NT2/D1 (cell line): ENCODE results near the gene RTN4RL1.

Experiments used
- SUZ12 ChIP-seq: IDR thresholded peaks from 2 replicates; pipeline ENCODE4 v1.6.1; 2011; ENCODE audit not compliant: insufficient read length, insufficient read depth; ENCODE audit errors: extremely low read depth
- YY1 ChIP-seq: IDR thresholded peaks from 2 replicates; pipeline ENCODE4 v1.6.1; 2011; ENCODE audit not compliant: insufficient read length, insufficient read depth
- ZNF274 ChIP-seq: IDR thresholded peaks from 2 replicates; pipeline ENCODE4 v1.6.1; 2011; ENCODE audit warnings: mild to moderate bottlenecking, low read depth, low read length

GRCh38 chr17:1992541-1992940 is 32.6 kb downstream of the RTN4RL1 start:
- TF ChIP-seq YY1: no peak
- no peak for TF ChIP-seq ZNF274
- TF ChIP-seq SUZ12: no peak
